Skeletal muscle cell (primary cell): Measurements from ENCODE around the gene KIAA1671.

Experiments
- DNase-seq: peaks from one replicate; pipeline ENCODE4 v3.0.0-alpha.2; 2010; ENCODE audit warnings: low read depth
- H3K4me3 ChIP-seq: 2 replicates; pipeline ENCODE4 v1.5.1; 2011; ENCODE audit warnings: low read depth, mild to moderate bottlenecking, control low read depth, low read length, moderate library complexity

The KIAA1671 gene

GRCh38 chr22:25057013-25057881 lies 104.7 kb downstream of the KIAA1671 start:
- DNase-seq, result no peak
- no peak overlapping the region for H3K4me3 ChIP-seq

- no peak for DNase-seq
- no peak overlapping the region for H3K4me3 ChIP-seq
Observed at GRCh38 chr22:25059438-25059837, 106.9 kb downstream of the KIAA1671 start.

GRCh38 chr22:25060522-25061071 lies 108.1 kb downstream of the KIAA1671 start:
- no peak for DNase-seq
- no peak overlapping the region for H3K4me3 ChIP-seq

GRCh38 chr22:25061134-25061533 lies 108.6 kb downstream of the KIAA1671 start:
- DNase-seq, result no peak
- H3K4me3 ChIP-seq, result no peak overlapping the region

- no peak for DNase-seq
- no peak overlapping the region for H3K4me3 ChIP-seq
Observed at GRCh38 chr22:25061605-25062376, 109.3 kb downstream of the KIAA1671 start.

- no peak overlapping the region for H3K4me3 ChIP-seq
- no peak for DNase-seq
Observed at GRCh38 chr22:25062386-25063085, 110.0 kb downstream of the KIAA1671 start.

GRCh38 chr22:25064894-25065560 lies 112.5 kb downstream of the KIAA1671 start:
- no peak for DNase-seq
- H3K4me3 ChIP-seq, result no peak overlapping the region

- no peak for DNase-seq
- no peak overlapping the region for H3K4me3 ChIP-seq
Observed at GRCh38 chr22:25066861-25067435, 114.4 kb downstream of the KIAA1671 start.

GRCh38 chr22:25067851-25068421 lies 115.4 kb downstream of the KIAA1671 start:
- peak; percentile 18 for DNase-seq
- H3K4me3 ChIP-seq, result no peak overlapping the region

GRCh38 chr22:25068707-25069106 lies 116.2 kb downstream of the KIAA1671 start:
- no peak overlapping the region for H3K4me3 ChIP-seq
- no peak for DNase-seq

- H3K4me3 ChIP-seq, result no peak overlapping the region
- no peak for DNase-seq
Observed at GRCh38 chr22:25069426-25069757, 116.9 kb downstream of the KIAA1671 start.

GRCh38 chr22:25069758-25070481 lies 117.4 kb downstream of the KIAA1671 start:
- no peak overlapping the region for H3K4me3 ChIP-seq

GRCh38 chr22:25070956-25071355 lies 118.4 kb downstream of the KIAA1671 start:
- DNase-seq, result no peak
- no peak overlapping the region for H3K4me3 ChIP-seq

More at GRCh38 chr22:25069758-25070481, 117.4 kb downstream of the KIAA1671 start:
- DNase-seq, result no peak

- DNase-seq, result no peak
- H3K4me3 ChIP-seq, result no peak overlapping the region
Observed at GRCh38 chr22:25071720-25072119, 119.2 kb downstream of the KIAA1671 start.

GRCh38 chr22:25072406-25072805 lies 119.9 kb downstream of the KIAA1671 start:
- no peak overlapping the region for H3K4me3 ChIP-seq
- DNase-seq, result no peak

- DNase-seq, result no peak
- no peak overlapping the region for H3K4me3 ChIP-seq
Observed at GRCh38 chr22:25076336-25076735, 123.8 kb downstream of the KIAA1671 start.

GRCh38 chr22:25077056-25077455 lies 124.5 kb downstream of the KIAA1671 start:
- DNase-seq, result no peak
- H3K4me3 ChIP-seq, result no peak overlapping the region

GRCh38 chr22:25077964-25078363 lies 125.4 kb downstream of the KIAA1671 start:
- no peak for DNase-seq

More at GRCh38 chr22:25077964-25078363, 125.4 kb downstream of the KIAA1671 start:
- no peak overlapping the region for H3K4me3 ChIP-seq
